RWPE2 (cell line): ENCODE results near the gene CFAP20DC.
A peak's percentile ranks its signal among the peaks of the same experiment; 100 is the strongest.
"Not testable (repeated sequence)": the region's sequence is repeated elsewhere in the genome, so short reads cannot be mapped to it uniquely, and the experiment has no call there.

Experiments used
- ATAC-seq: fragments of 200-7000 bp; cut with Tn5 transposase; 3 replicates; pipeline ENCODE4 v1.9.1; 2021; ENCODE audit warnings: low read depth
- DNase-seq: peaks from one replicate; pipeline ENCODE4 v3.0.0-alpha.2; 2020; ENCODE audit warnings: low spot score
- H3K27ac ChIP-seq: fragments of 450-650 bp; 2 replicates; pipeline ENCODE4 v1.5.1; 2017; ENCODE audit warnings: mild to moderate bottlenecking; ENCODE audit not compliant: poor library complexity, severe bottlenecking
- H3K27me3 ChIP-seq: fragments of 250-450 bp; sonication (Bioruptor Pico); 2 replicates; pipeline ENCODE4 v1.5.1; 2021; ENCODE audit warnings: mild to moderate bottlenecking, moderate library complexity; ENCODE audit not compliant: insufficient read depth, poor library complexity, severe bottlenecking
- H3K36me3 ChIP-seq: fragments of 250-450 bp; sonication (Bioruptor Pico); 2 replicates; pipeline ENCODE4 v1.5.1; 2020; ENCODE audit warnings: low read depth, mild to moderate bottlenecking, moderate library complexity
- H3K4me1 ChIP-seq: fragments of 250-450 bp; sonication (Bioruptor Pico); 2 replicates; pipeline ENCODE4 v1.5.1; 2021; ENCODE audit warnings: mild to moderate bottlenecking, moderate library complexity; ENCODE audit not compliant: insufficient read depth, poor library complexity, severe bottlenecking
- H3K4me3 ChIP-seq: fragments of 250-450 bp; sonication (Bioruptor Pico); 2 replicates; pipeline ENCODE4 v1.5.1; 2021; ENCODE audit warnings: mild to moderate bottlenecking, moderate library complexity; ENCODE audit not compliant: severe bottlenecking
- H3K9me3 ChIP-seq: fragments of 250-450 bp; sonication (Bioruptor Pico); 2 replicates; pipeline ENCODE4 v1.5.1; 2021; ENCODE audit warnings: mild to moderate bottlenecking, moderate library complexity; ENCODE audit not compliant: severe bottlenecking
- CTCF ChIP-seq: fragments of 450-650 bp; IDR thresholded peaks from one replicate; pipeline ENCODE4 v1.5.1; 2017; ENCODE audit warnings: mild to moderate bottlenecking, moderate library complexity; ENCODE audit not compliant: poor library complexity, severe bottlenecking

Gene CFAP20DC

DNA sequence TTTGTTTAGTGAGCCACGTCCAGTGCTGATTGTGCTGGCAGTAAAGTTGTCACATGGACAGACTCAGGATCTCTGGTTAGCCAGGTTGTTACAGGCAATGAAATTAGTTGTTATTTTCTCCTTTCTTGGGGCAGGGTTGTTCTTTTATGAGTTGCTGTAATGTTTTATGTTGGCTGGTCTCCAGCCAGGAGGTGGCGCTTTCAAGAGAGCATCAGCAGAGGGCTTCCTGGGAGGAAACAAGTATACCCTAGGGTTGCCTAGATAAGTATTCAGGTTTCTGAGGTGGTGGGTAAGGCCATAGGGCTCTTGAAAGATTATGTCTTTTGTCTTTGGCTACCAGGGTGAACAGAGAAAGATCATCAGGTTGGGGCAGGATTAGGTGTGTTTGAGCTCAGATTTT is 14.5 kb upstream of the CFAP20DC start:
- Histone ChIP-seq H3K4me1 (no peaks in the 10 kb centered on the region), H3K36me3 (no peaks in the 10 kb centered on the region), H3K27me3 (no peaks in the 10 kb centered on the region), H3K4me3 (no peak overlapping the region), H3K9me3 (no peaks in the 10 kb centered on the region), H3K27ac (no peak overlapping the region)
- DNase-seq (no peak), ATAC-seq (no peak)
- no peak for TF ChIP-seq CTCF

GRCh38 chr3:59056706-59057105 is 6.9 kb upstream of the CFAP20DC start:
- Histone ChIP-seq H3K36me3 (no peaks in the 10 kb centered on the region), H3K4me3 (no peak overlapping the region), H3K9me3 (no peaks in the 10 kb centered on the region), H3K4me1 (no peaks in the 10 kb centered on the region), H3K27me3 (no peaks in the 10 kb centered on the region), H3K27ac (no peak overlapping the region)
- no peak for TF ChIP-seq CTCF
- DNase-seq (no peak), ATAC-seq (no peak)

- no peaks in the 10 kb centered on the region for H3K27me3 ChIP-seq
- peaks cover 5% of the 10 kb centered on the region for H3K4me1 ChIP-seq
- H3K36me3 ChIP-seq = no peaks in the 10 kb centered on the region
- DNase-seq (no peak), ATAC-seq (peak; percentile 39; the same call in 2 of the 3 replicates)
- H3K27ac ChIP-seq = no peak overlapping the region
- H3K4me3 ChIP-seq = no peak overlapping the region
- H3K9me3 ChIP-seq = no peaks in the 10 kb centered on the region
- peak; percentile 84 for TF ChIP-seq CTCF
Measured at GRCh38 chr3:59052803-59053411, 3.1 kb upstream of the CFAP20DC start.

DNA sequence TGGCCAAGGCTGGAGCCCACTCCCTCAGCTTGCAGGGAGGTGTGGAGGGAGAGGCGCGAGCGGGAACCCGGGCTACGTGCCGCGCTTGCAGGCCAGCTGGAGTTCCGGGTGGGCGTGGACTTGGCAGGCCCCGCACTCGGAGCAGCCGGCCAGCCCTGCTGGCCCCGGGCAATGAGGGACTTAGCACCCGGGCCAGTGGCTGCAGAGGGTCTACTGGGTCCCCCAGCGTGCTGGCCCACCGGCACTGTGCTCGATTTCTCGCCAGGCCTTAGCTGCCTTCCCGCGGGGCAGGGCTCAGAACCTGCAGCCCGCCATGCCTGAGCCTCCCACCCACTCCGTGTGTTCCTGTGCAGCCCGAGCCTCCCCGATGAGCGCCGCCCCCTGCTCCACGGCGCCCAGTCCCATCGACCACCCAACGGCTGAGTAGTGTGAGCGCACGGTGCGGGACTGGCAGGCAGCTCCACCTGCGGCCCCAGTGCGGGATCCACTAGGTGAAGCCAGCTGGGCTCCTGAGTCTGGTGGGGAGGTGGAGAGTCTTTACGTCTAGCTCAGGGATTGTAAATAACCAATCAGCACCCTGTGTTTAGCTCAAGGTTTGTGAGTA is 1.1 kb upstream of the CFAP20DC start:
- not testable (repeated sequence) for H3K4me1 ChIP-seq, ATAC-seq, H3K4me3 ChIP-seq, H3K9me3 ChIP-seq, DNase-seq, H3K27me3 ChIP-seq, H3K36me3 ChIP-seq
- H3K27ac ChIP-seq = peak overlapping the region; percentile 43

- ATAC-seq = no peak
- peaks cover 9% of the 10 kb centered on the region for H3K4me1 ChIP-seq
- H3K4me3 ChIP-seq = no peak overlapping the region
- peaks cover 26% of the 10 kb centered on the region for H3K36me3 ChIP-seq
- no peak overlapping the region for H3K27ac ChIP-seq
- H3K9me3 ChIP-seq = no peaks in the 10 kb centered on the region
- no peak for TF ChIP-seq CTCF
- no peaks in the 10 kb centered on the region for H3K27me3 ChIP-seq
- no peak for DNase-seq
Measured at GRCh38 chr3:59046839-59047238, 3.0 kb downstream of the CFAP20DC start.
